MCF 10A (cell line): ENCODE data around the gene SLC19A2. TPM values are rescaled to one million over a fixed set of nuclear protein-coding genes. Genes with fewer than 3 reads are reported as not detected.

Experiments
- BruUV-seq: library from RNA; stranded (reverse); fragments of 400-500 nt; replicated peaks from 2 replicates; lab custom pipeline; 2021; lab: Mats Ljungman, UMichigan
- CTCF ChIA-PET: fragments of 300-600 bp; sonication (Branson Sonifier 250); formaldehyde crosslinking; extraction: SDS; loops from one replicate; lab custom pipeline; 2021; ENCODE audit warnings: antibody characterized with exemption, inconsistent platforms; lab: Yijun Ruan, JAX
- POLR2A ChIA-PET: fragments of 300-600, 350-650 bp; sonication (Branson Sonifier 250); formaldehyde crosslinking; extraction: SDS; loops from one replicate; lab custom pipeline; 2020; ENCODE audit warnings: antibody characterized with exemption, inconsistent platforms; lab: Yijun Ruan, JAX
- DNase-seq: peaks from one replicate; pipeline ENCODE4 v3.0.0-alpha.2; 2018; ENCODE audit not compliant: unreplicated experiment
- H3K27ac Mint-ChIP-seq: one replicate; pipeline ENCODE4 v1.8.0; 2022; ENCODE audit warnings: mild to moderate bottlenecking, low read depth, mixed read lengths; ENCODE audit not compliant: unreplicated experiment
- H3K27me3 Mint-ChIP-seq: one replicate; pipeline ENCODE4 v1.8.0; 2022; ENCODE audit warnings: mixed read lengths; ENCODE audit not compliant: insufficient read depth, unreplicated experiment
- H3K36me3 Mint-ChIP-seq: one replicate; pipeline ENCODE4 v1.8.0; 2022; ENCODE audit warnings: mild to moderate bottlenecking, moderate library complexity, mixed read lengths; ENCODE audit not compliant: insufficient read depth, unreplicated experiment
- H3K4me1 Mint-ChIP-seq: one replicate; pipeline ENCODE4 v1.8.0; 2022; ENCODE audit warnings: mixed read lengths; ENCODE audit not compliant: insufficient read depth, unreplicated experiment
- H3K4me3 Mint-ChIP-seq: one replicate; pipeline ENCODE4 v1.8.0; 2022; ENCODE audit warnings: mild to moderate bottlenecking, moderate library complexity, mixed read lengths; ENCODE audit not compliant: unreplicated experiment
- H3K9me3 Mint-ChIP-seq: one replicate; pipeline ENCODE4 v1.8.0; 2022; ENCODE audit warnings: mixed read lengths; ENCODE audit not compliant: unreplicated experiment
- CTCF ChIP-seq: fragments of 200-600 bp; IDR thresholded peaks from one replicate; pipeline ENCODE4 v1.8.0; 2022; ENCODE audit warnings: antibody characterized with exemption, mild to moderate bottlenecking; ENCODE audit not compliant: unreplicated experiment
- intact Hi-C: fragments of 100-400 bp; cut with micrococcal nuclease; formaldehyde crosslinking; loops from 2 replicates; pipeline ENCODE4 v1.14.1; 2022
- total RNA-seq: library from RNA; stranded (reverse); gene quantifications from 2 replicates; pipeline ENCODE4 v1.2.3, GENCODE V29; 2022

SLC19A2 gene
- total RNA-seq, 1 experiment from 2014 or later: 13.9 TPM

- Mint-ChIP-seq H3K27me3 (no peaks in the 10 kb centered on the region), H3K4me3 (no peak overlapping the region), H3K36me3 (peaks cover 38% of the 10 kb centered on the region), H3K27ac (no peak overlapping the region), H3K4me1 (no peaks in the 10 kb centered on the region), H3K9me3 (peaks cover 9% of the 10 kb centered on the region)
- ChIA-PET CTCF (interaction anchor here (1.3 to 1.8 kb wide), 2 partner anchors 88 to 250 kb away, joined by 3 to 6 read pairs; no protein-coding TSS in a partner anchor), POLR2A (interaction anchor here (0.9 kb wide), 2 partner anchors 14 to 23 kb away, joined by 3 read pairs; partner anchors contain the start of gene SLC19A2)
- no peak for TF ChIP-seq CTCF
- intact Hi-C loops: no loop called here
- no peak for DNase-seq
- BruUV-seq: no TSS peak
Measured at GRCh38 chr1:169462385-169462784, 23.4 kb downstream of the SLC19A2 start.

- intact Hi-C loops: no loop called here
- H3K4me3 Mint-ChIP-seq: no peak overlapping the region
Measured at GRCh38 chr1:169461390-169462000, 24.2 kb downstream of the SLC19A2 start.

GRCh38 chr1:169460191-169460833, 25.4 kb downstream of the SLC19A2 start:
- CTCF ChIA-PET: interaction anchor here (0.6 to 1.8 kb wide), 5 partner anchors 49 to 1875 kb away, joined by 3 to 9 read pairs (median 4); no protein-coding TSS in a partner anchor
- Mint-ChIP-seq H3K9me3 (peaks cover 17% of the 10 kb centered on the region), H3K27ac (no peak overlapping the region), H3K36me3 (peaks cover 17% of the 10 kb centered on the region), H3K4me1 (no peaks in the 10 kb centered on the region), H3K4me3 (no peak overlapping the region), H3K27me3 (no peaks in the 10 kb centered on the region)
- no peak for DNase-seq
- no TSS peak for BruUV-seq
- POLR2A ChIA-PET: interaction anchor here (1.1 kb wide), 1 partner anchor 8 kb away, joined by 6 read pairs; no protein-coding TSS in a partner anchor
- intact Hi-C loops: no loop called here
- no peak for TF ChIP-seq CTCF

More at GRCh38 chr1:169461390-169462000, 24.2 kb downstream of the SLC19A2 start:
- TF ChIP-seq CTCF: no peak
- BruUV-seq: no TSS peak
- POLR2A ChIA-PET: interaction anchor here (0.7 to 1.1 kb wide), 4 partner anchors 9 to 24 kb away, joined by 3 to 6 read pairs (median 3); partner anchors contain the start of gene SLC19A2
- no peak overlapping the region for H3K27ac Mint-ChIP-seq
- DNase-seq: no peak
- no peaks in the 10 kb centered on the region for H3K4me1 Mint-ChIP-seq
- CTCF ChIA-PET: interaction anchor here (0.7 to 1.8 kb wide), 6 partner anchors 85 to 858 kb away, joined by 3 to 9 read pairs (median 4); no protein-coding TSS in a partner anchor
- peaks cover 29% of the 10 kb centered on the region for H3K36me3 Mint-ChIP-seq
- peaks cover 17% of the 10 kb centered on the region for H3K9me3 Mint-ChIP-seq
- H3K27me3 Mint-ChIP-seq: no peaks in the 10 kb centered on the region

GRCh38 chr1:169457443-169457842, 28.3 kb downstream of the SLC19A2 start:
- Mint-ChIP-seq H3K9me3 (peaks cover 17% of the 10 kb centered on the region), H3K4me3 (no peak overlapping the region), H3K4me1 (no peaks in the 10 kb centered on the region), H3K36me3 (no peaks in the 10 kb centered on the region), H3K27me3 (no peaks in the 10 kb centered on the region), H3K27ac (no peak overlapping the region)
- intact Hi-C loops: no loop called here
- no peak for DNase-seq
- no peak for TF ChIP-seq CTCF
- BruUV-seq: no TSS peak
- CTCF ChIA-PET: no interaction called here
- POLR2A ChIA-PET: no interaction called here
